Stimulated activated CD8-positive, alpha-beta memory T cell treated with anti-CD3 and anti-CD28 coated beads, Interleukin-4, amount 100 ng/mL, for 48 hours (primary cell): ENCODE measurements around the gene RAD51C.
"Not testable (repeated sequence)": the region's sequence is repeated elsewhere in the genome, so short reads cannot be mapped to it uniquely, and the experiment has no call there.

Experiments used
- DNase-seq: peaks from one replicate; pipeline ENCODE4 v3.0.0-alpha.2; 2020

Gene RAD51C

DNA sequence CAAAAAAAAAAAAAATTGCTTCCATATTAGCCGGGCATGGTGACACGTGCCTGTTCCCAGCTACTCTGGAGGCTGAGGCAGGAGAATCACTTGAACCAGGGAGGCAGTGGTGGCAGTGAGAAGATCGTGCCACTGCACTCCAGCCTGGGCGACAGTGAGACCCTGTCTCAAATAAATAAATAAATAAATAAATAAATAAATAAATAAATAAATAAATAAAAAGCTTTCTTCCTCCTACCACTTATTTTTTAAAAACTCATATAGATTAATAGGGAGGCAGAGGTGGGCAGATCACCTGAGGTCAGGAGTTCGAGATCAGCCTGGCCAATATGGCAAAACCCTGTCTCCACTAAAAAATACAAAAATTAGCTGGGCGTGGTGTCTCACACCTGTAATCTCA lies 7.9 kb upstream of the RAD51C start:
- not testable (repeated sequence) for DNase-seq

DNA sequence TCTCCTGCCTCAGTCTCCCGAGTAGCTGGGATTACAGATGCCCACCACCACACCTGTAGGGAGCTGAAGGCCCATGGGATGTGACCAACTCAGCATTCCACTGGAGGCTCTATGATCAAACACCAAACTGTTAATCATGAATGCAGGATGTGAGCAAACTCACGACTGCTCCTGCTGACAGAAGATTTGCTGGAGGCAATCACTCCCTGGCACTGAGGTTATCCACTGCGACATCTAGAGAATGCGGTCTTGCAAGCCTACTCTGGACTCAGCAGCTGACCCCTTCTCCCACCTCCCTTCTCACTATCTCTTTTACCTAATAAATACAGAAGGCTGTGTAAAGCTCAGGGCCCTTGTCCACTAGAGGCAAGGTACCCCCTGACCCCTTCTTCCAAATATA lies 5.4 kb upstream of the RAD51C start:
- no peak for DNase-seq

DNA sequence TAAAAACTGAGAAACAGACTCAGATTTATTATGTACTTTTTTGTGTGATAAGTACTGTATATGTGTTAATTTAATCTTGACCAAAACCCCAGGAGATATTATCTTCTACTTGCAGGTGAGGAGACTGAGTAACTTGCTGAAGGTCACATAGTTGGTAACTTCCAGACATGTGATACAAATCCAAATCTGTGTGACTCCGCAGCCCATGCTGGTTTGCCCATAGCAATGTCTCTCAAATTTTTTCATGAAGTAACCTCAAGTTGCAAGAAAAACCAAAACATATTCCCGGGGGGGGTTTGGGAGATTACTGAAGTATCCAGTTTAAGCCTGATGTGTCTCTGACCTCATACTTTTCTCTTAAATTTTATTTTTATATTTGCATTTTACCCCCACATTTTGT lies 3.9 kb upstream of the RAD51C start:
- DNase-seq: no peak

DNA sequence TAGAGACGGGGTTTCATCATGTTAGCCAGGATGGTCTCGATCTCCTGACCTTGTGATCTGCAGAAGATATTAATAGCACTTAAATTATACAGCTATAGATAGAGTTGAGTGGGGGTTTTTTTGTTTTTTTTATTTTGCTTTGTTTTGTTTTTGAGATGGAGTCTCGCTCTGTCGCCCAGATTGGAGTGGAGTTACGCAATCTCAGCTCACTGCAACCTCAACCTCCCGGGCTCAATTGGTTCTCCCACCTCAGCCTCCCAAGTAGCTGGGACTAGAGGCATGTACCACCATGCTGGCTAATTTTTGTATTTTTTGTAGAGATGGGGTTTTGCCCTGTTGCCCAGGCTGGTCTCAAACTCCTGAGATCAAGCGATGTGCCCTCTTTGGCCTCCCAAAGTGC lies 2.4 kb upstream of the RAD51C start:
- not testable (repeated sequence) for DNase-seq

DNA sequence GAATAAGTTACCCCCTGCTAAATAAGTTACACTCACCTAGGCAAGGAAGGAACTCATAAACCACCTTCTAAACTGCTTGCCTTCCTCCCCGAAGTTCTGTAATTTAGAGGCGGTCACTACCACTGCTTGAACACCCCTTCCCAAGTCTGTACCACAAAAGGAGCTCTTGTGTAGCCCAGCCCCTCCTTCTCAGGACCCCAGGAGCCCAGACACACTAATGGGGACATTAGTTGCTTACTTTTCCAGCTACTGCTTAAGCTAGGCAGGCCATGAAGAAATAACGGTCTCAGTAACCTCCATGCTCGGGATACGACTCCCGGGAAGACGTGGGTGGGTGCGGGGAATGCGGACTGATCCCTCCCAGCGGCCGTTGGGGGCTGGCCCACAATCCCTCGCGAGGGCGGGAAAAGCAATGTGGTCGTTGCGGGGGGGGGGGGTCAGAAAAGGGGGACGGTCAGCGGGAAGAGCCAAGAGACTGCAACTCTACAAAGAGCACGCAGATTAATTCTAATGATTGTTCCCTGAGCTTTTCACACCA lies 632 bp upstream of the RAD51C start, which contains the start of gene TEX14:
TSS of gene TEX14 (minus strand) at position 345 of the 538 bp plus-strand sequence. CDS start 40,044 bp downstream, outside the sequence.
- no peak for DNase-seq

DNA sequence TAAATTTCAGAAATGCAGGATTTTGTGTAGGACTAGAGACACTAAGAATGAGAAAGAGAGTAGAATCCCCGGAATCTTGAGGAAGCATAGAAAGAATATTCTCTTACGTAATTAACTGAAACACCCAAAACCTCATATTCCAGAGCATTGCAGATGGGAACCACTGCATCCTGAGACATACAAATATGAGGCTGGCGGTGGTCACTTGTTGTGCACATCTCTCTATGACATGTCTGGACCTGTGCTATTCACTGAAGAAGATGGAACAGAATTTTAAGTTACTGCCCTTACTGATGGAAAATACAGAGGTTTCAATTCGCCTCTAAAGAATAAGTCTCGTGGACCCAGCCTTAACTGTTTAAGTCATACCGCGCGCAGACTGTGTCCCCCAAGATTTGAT lies 806 bp downstream of the RAD51C start:
- DNase-seq: no peak

DNA sequence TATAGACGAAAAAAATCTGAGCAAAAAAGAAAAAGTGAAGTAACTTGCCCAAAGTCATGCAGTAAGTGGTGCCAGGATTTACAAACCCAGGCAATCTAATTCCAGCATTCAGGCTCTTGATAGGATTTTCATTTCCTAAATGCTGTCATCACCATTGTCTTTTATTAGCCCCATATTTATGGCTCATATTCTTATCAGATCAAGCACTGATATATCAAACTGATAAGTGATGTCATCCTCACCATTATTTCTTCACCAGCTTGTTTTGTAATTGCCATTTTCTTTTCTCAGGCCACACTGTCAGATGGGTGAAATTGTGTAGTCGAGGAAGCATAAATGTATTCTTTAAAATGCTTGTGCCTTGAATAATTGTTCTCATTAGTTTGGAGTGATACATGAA lies 1.3 kb downstream of the RAD51C start:
- DNase-seq: no peak

DNA sequence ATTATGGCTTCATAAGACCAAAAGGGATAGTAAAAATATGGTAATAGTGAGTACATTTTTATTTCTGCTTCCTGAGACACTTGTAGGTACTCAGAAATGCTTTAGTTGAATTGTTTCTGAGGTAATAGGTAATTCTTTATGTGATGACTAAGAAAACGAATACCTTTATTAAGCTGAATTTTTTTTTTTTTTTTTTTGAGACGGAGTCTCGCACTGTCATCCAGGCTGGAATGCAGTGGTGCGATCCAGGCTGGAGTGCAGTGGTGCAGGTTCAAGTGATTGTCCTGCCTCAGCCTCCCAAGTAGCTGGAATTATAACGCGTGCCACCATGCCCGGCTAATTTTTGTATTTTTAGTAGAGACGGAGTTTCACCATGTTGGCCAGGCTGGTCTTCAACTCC lies 1.9 kb downstream of the RAD51C start:
- no peak for DNase-seq

DNA sequence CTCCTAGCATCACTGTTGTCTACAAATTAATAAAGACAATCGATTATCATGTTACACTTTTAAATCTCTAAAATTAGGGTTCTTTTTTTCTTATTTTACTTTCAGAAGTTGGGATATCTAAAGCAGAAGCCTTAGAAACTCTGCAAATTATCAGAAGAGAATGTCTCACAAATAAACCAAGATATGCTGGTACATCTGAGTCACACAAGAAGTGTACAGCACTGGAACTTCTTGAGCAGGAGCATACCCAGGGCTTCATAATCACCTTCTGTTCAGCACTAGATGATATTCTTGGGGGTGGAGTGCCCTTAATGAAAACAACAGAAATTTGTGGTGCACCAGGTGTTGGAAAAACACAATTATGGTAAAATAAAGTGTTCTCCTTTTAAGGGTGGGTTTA lies 2.4 kb downstream of the RAD51C start:
- no peak for DNase-seq

DNA sequence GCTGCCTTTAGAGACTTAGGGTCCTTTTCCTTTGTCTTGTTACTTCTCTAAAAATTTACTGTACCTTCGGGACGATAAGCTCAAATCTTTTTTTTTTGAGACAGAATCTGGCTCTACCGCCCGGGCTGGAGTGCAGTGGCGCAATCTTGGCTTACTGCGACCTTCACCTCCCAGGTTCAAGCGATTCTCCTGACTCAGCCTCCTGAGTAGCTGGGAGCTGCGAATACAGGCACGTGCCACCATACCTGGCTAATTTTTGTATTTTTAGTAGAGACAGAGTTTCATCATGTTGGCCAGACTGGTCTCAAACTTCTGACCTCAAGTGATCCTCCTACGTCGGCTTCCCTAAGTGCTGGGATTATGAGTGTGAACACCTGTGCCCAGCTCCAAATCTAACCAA lies 7.4 kb downstream of the RAD51C start:
- DNase-seq: no peak

DNA sequence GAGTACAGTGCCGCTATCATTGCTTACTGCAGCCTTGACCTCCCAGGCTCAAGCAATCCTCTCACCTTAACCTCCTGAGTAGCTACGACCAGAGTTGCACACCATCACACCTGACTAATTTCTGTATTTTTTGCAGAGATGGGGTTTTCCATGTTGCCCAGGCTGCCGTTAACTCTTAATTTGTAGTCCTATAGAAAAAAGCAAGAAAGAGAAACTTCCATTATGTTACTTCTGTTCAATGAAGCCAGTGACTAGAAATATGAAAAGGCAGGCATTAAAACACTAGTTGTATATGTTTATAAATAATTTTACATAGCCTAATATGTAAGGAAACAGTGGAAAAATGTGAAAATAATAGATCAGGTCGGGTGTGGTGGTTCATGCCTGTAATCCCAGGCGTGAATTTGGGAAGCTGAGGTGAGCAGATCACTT lies 9.7 kb downstream of the RAD51C start:
- DNase-seq: no peak

DNA sequence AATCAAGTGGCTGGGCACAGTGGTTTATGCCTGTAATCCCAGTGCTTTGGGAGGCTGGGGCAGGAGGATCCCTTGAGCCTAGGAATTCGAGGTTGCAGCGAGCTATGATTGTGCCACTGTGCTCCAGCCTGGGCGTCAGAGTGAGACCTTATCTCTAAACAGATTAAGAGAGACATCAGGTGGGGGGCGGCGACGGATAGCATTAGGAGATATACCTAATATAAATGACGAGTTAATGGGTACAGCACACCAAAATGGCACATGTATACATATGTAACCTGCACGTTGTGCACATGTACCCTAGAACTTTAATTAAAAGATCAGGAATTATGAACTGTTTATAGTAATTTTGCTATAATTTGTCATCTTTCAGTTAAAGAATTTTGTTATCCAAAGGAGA lies 10.3 kb downstream of the RAD51C start:
- DNase-seq: no peak

DNA sequence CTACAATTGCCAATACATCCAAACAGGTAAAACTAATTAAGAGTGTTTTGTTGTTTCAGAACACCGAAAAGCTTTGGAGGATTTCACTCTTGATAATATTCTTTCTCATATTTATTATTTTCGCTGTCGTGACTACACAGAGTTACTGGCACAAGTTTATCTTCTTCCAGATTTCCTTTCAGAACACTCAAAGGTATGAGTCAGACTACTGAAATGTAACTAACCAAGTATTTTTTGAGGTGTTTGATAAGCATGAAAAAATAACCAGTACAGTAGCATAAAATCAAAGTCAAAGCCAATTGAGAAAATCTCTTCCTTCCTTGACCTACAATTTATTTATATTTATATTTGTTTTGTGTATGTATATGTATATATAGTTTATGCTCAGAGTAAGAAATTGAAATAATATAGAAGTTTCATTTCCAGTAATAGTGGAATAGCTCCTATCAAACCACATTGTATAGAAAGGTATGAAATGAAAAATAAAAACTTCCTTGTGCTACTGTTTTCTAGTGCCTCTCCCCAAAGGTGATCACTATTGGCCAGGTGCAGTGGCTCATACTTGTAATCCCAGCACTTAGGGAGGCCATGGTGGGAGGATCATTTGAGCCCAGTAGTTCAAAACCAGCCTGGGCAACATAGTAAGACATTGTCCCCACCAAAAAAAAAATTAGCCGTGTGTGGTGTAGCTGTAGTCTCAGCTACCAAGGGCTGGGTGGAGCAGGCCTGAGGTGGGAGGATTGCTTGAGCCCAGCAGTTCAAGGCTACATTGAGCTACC lies 10.9 kb downstream of the RAD51C start:
- no peak for DNase-seq

DNA sequence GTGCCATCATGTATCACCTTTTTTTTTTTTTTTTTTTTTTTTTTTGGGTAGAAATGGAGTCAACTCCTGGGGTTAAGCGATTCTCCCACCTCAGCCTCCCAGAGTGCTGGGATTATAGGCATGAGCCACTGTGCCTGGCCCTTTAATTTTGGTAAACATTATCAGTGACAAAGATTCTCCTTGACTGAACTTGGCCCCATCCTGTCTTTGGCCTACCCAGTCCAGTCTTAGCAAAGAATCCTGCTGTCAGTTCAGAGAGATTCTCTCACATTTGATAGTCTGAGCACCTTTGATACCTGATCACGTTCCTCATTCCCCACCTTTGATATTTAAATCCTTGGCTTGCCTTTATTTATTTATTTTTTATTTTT lies 11.5 kb downstream of the RAD51C start:
- DNase-seq: no peak

DNA sequence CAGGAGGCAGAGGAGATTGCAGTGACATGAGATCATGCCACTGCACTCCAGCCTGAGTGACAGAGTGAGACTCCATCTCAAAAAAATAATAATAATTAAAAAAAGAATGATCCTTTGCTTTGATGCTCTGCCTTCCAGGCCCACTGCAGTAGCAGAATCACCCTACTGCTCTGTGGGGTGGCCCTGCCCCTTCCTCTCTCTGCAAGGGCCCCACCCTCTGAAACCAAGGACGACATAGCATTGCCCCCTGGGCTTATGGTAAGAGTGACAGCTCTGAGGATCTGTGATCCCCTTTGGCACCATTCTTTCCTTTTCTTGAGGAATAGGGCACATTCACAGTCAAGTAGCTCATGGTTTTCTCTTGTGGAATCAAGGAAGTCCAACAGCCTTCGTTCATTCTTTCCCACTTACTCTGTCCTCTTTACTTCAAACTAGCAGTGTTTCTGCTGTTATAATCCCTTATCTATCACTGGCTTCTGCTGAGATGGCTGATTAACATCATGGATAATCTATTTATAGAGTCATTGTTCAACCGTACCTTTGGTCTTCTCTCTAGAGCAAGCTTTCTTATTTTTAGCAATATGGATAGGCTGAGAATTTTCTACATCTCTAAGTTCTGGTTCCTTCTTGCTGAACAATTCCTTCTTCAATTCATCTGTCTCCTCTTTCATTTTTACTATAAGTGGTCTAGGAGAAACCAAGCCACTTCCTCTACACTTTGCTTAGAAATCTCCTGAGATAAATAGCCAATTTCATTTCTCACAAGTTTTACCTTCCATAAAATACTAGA lies 14.1 kb downstream of the RAD51C start:
- DNase-seq: no peak

DNA sequence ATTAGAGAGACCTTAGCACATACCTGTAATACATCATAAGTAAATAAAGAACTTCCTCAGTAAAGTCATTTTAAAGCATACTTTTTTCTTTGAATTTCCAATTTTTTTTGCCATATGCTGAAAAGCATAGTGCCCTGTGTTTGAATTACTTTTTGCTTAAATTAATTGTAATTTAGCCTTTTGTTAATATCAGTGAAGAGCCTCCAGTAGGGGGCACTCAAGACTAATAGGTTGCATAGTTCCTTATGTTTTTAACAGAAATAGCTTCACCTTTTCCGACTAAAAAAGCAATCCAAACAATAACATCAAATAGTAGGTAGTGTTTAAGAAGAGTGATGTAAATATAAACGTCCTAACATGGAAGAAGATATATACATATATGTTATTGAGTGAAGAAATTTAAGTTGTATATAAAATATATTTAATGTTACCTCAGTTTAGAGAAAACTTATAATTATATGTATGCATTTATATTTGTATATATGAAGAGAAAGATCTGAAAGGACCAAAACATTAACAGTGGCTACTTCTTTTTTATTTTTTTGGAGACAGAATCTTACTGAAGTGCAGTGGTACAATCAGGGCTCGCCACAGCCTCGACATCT lies 18.6 kb downstream of the RAD51C start:
- peak; percentile 56 for DNase-seq

DNA sequence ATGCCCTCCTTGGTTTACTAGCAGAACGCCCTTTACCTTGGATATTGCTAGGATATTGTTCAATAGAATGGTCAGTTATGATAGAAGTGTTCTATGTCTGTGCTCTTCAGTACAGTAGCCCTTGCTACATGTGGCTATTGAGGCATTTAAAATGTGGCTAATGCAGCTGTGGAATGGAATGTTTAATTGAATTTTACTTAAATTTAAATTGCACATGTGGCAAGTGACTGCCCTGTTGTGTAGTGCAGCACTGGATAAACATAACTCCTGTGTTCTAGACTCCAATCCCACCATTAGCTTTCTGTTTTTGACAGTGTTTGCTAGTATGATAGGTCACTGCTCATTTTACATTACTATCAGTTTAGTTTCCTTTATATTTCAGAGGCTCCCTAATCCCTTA lies 29.9 kb downstream of the RAD51C start:
- DNase-seq: no peak

DNA sequence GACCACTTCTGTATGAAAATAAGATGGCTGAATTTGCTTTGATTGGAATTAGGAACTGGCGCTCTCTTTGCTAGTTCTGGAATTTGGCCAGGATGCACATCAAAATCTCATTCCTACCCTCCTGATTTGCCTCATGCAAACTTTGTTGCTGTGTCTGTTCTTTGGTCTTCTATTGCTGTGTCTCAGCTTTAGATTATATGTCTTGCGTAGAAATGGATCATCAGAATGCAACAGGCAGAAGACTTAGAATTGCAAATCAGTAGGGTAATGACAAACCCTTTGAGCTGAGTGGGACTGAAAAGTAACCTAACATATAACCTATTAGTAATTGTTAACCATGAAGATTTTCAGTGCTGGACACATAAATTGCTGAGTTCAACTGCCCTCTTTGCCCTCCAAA lies 30.3 kb downstream of the RAD51C start:
- DNase-seq: no peak

DNA sequence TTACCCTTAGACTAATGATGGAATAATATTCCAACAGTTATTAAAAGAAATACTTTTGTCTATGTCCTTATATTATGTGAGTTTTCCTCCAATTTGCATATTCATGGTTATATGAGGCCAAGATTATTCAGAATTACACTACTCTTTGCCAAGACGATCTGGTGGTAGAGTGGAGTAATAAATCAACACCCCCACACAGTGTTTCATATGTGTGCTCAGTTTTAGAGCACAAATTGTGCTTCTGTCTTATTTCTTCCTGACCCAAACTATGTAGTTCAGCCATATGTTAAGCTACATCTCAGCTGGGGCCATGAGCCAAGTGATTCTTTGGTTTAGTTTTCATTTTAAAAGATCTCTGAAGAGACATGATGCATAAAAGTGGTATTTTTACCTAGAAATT lies 36.4 kb downstream of the RAD51C start:
- no peak for DNase-seq

DNA sequence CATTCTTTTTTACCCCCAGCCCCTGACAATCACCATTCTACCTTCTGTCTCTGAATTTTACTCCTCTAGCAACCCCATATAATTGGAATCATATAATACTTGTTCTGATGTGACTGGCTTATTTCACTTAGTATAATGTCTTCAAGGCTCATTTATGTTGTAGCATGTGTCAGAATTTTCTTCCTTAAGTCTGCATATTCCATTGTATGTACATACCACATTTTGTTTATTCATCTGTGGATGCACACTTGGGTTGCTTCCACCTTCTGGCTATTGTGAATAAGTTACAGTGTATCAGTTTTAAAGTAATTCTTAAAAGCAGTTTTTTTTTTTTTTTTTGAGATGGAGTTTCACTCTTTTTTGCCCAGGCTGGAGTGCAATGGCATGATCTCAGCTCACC lies 38.5 kb downstream of the RAD51C start:
- DNase-seq: no peak

DNA sequence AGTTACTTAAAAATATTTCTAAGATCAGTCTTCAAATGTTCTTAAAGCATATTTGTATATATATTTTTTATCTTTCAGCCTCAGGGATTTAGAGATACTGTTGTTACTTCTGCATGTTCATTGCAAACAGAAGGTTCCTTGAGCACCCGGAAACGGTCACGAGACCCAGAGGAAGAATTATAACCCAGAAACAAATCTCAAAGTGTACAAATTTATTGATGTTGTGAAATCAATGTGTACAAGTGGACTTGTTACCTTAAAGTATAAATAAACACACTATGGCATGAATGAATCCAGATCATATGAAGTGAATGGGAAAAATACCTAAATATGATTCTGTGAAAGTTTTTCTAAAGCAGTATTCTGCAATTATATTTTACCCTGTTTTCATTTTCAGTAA lies 41.6 kb downstream of the RAD51C start:
- DNase-seq: no peak

DNA sequence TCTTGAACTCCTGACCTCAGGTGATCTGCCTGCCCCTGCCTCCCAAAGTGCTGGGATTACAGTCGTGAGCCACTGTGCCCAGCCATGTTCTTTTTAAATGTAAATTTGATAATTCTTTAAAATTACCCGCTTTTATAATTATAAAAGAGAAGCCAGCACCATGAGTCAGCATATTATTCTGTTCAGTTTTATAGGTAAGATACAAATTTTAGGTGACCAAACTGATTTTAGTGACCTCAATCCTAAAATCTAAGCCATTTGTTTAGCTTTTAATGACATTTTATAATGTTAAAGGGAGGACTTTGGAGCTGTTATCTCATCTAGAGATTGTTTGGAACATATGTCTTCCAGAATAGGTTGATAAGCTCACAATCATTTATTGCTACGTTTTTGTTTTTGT lies 42.4 kb downstream of the RAD51C start:
- no peak for DNase-seq

DNA sequence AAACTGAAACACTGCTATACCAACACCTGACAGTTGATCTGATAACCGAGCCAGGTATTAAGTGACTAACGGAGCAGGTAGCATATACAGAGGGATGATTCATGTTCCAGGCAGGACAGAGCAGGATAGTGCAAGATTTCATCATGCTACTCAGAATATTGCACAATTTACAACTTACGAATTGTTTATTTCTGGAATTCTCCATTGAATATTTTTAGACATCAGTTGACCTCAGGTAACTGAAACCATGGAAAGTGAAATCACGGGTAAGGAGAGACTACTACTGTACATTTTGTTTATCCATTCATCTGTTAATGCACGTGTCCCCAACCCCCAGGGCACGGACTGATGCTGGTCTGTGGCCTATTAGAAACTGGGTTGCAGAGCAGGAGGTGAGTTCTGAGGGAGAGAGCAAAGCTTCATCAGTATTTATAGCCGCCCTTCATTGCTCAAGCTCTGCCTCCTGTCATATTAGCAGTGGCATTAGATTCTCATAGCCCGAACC lies 48.8 kb downstream of the RAD51C start:
- DNase-seq: no peak

DNA sequence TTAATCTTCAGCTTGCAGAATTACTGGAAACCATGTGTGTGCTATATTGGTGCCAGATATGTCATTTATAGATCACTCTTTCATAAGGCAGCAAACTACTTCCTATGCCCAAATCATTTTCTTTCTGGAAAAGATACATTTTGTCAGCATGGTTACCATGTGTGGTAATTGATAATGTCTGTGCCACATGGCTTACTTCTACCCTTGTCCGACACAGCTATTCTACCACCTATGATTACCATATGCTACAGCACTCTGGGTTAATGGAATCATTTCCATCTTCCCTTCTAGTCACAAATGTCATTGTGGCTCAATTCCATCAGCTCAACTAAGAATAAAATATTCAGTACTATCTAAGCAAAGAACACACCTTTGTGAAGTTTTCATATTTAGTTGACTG lies 55.3 kb downstream of the RAD51C start:
- DNase-seq: no peak
